T-cell (primary cell): ENCODE measurements around the gene PRLR. TPM values are rescaled to one million over a fixed set of nuclear protein-coding genes. Genes with fewer than 3 reads are reported as not detected.

Experiments
- ATAC-seq, 4 experiments: fragments of 200-7000 bp in 3 of 4; fragments of 150-1000 bp in 1 of 4; cut with Tn5 transposase; replicated peaks in 1 of 4; 1 replicate in 3 of 4; 2 replicates in 1 of 4; pipeline ENCODE4 v1.10.0; 2021; ENCODE audit warnings: moderate library complexity in 3 of 4, mild to moderate bottlenecking in 2 of 4, moderate number of reproducible peaks in 1 of 4
- CTCF ChIA-PET, 2 donors: fragments of 300-600 bp; sonication (Branson Sonifier 250); formaldehyde crosslinking; loops; one replicate each; lab custom pipeline; 2022; ENCODE audit warnings: antibody characterized with exemption in 2 of 2; lab: Charles Lee
- POLR2A ChIA-PET, 2 donors: fragments of 300-600 bp; sonication (Branson Sonifier 250); formaldehyde crosslinking; loops; one replicate each; lab custom pipeline; 2022; ENCODE audit warnings: antibody characterized with exemption in 2 of 2; lab: Charles Lee
- DNase-seq, 35 experiments: peaks; one replicate each; pipeline versions ENCODE4 v3.0.0 to v3.0.0-alpha.2; 2013 to 2023
- H3K27ac ChIP-seq: one replicate; pipeline ENCODE4 v1.5.1; 2013; ENCODE audit warnings: low read length
- H3K27me3 ChIP-seq, 2 experiments: replicated peaks in 1 of 2; 1 replicate in 1 of 2; 2 replicates in 1 of 2; pipeline versions ENCODE4 v1.6.1 to v1.7.0; 2013; ENCODE audit warnings: low read length in 1 of 2, mixed read lengths in 1 of 2; ENCODE audit not compliant: control insufficient read depth in 2 of 2, insufficient read depth in 2 of 2; ENCODE audit errors: extremely low read depth in 1 of 2
- H3K36me3 ChIP-seq, 2 donors: 1 replicate in 1 of 2; 2 replicates in 1 of 2; pipeline versions ENCODE4 v1.6.1 to v1.7.0; 2013; ENCODE audit warnings: low read length in 1 of 2; ENCODE audit not compliant: control insufficient read depth in 2 of 2, insufficient read depth in 1 of 2; ENCODE audit errors: extremely low read depth in 1 of 2
- H3K4me1 ChIP-seq, 2 experiments: 1 replicate in 1 of 2; 2 replicates in 1 of 2; pipeline versions ENCODE4 v1.6.1 to v1.7.0; 2013; ENCODE audit warnings: low read length in 2 of 2, mixed read lengths in 1 of 2; ENCODE audit not compliant: insufficient read depth in 2 of 2, control insufficient read depth in 1 of 2; ENCODE audit errors: extremely low read depth in 1 of 2
- H3K4me3 ChIP-seq, 2 donors: 1 replicate in 1 of 2; 2 replicates in 1 of 2; pipeline versions ENCODE4 v1.5.1 to v1.7.0; 2013; ENCODE audit warnings: mild to moderate bottlenecking in 2 of 2, low read length in 1 of 2, moderate library complexity in 1 of 2; ENCODE audit not compliant: control insufficient read depth in 1 of 2; ENCODE audit errors: extremely low read depth in 1 of 2
- H3K9me3 ChIP-seq: 2 replicates; pipeline ENCODE4 v1.7.0; 2013
- H3K27ac Mint-ChIP-seq, 2 donors: one replicate each; pipeline ENCODE4 v1.8.0; 2020 to 2021; ENCODE audit warnings: mild to moderate bottlenecking in 2 of 2, mixed read lengths in 2 of 2
- H3K27me3 Mint-ChIP-seq, 2 donors: one replicate each; pipeline ENCODE4 v1.8.0; 2021 to 2022; ENCODE audit warnings: mixed read lengths in 2 of 2
- H3K36me3 Mint-ChIP-seq: one replicate; pipeline ENCODE4 v1.8.0; 2021; ENCODE audit warnings: mixed read lengths
- H3K4me1 Mint-ChIP-seq, 3 donors: one replicate each; pipeline ENCODE4 v1.8.0; 2020 to 2022; ENCODE audit warnings: mixed read lengths in 3 of 3, mild to moderate bottlenecking in 1 of 3
- H3K4me3 Mint-ChIP-seq, 3 donors: one replicate each; pipeline ENCODE4 v1.8.0; 2020 to 2022; ENCODE audit warnings: mild to moderate bottlenecking in 3 of 3, mixed read lengths in 3 of 3, moderate library complexity in 3 of 3
- H3K9me3 Mint-ChIP-seq, 3 donors: one replicate each; pipeline ENCODE4 v1.8.0; 2020 to 2022; ENCODE audit warnings: mixed read lengths in 3 of 3
- WGBS: methylation state at CpG from one replicate; pipeline ENCODE4 v1.1.5; 2013; ENCODE audit warnings: missing lambda C conversion rate; ENCODE audit not compliant: insufficient coverage; 5-methylcytosine and 5-hydroxymethylcytosine counted together
- total RNA-seq, 35 experiments: library from RNA in 6 of 35; stranded (reverse) in 6 of 35; fragments of 120-200 nt in 1 of 35; gene quantifications; one replicate each; pipeline versions ENCODE4 v1.2.1 to v1.2.4 and lab custom pipeline; 2013 to 2026

Gene PRLR
- total RNA-seq, 5 donors from 2014 or later (not counting 1 experiment from before 2014, with no cell fraction given): 0.16 to 0.23 (median 0.23) TPM; not detected in 2

DNA sequence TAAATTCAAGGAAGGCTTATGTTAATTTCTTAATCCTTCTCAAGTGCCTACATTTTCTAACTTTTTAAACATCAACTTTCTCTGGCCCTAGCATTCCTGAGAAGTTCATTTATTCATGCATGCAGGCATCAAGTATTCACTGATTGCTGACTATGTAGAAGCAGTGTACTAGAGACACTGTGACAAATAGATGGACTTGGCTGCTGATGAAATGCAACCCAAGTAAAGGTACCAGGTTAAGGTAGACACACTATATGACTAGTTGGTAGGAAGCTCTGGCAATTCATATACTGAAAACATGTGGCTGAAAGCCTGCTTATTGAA is 66.6 kb downstream of the PRLR start:
- Mint-ChIP-seq H3K4me3 (no peak overlapping the region), H3K27me3 (peaks cover 6 to 18% of the 10 kb centered on the region in 2 donors), H3K9me3 (peaks cover 6 to 25% (median 11%) of the 10 kb centered on the region in 3 donors), H3K36me3 (no peaks in the 10 kb centered on the region), H3K27ac (no peak overlapping the region), H3K4me1 (no peaks in the 10 kb centered on the region)
- Histone ChIP-seq H3K4me3 (no peak overlapping the region), H3K27me3 (peaks cover 2 to 5% of the 10 kb centered on the region in 2 experiments), H3K27ac (no peak overlapping the region), H3K9me3 (peaks cover 2% of the 10 kb centered on the region), H3K36me3 (no peaks in the 10 kb centered on the region), H3K4me1 (no peaks in the 10 kb centered on the region)
- DNase-seq (no peak), ATAC-seq (no peak)
- POLR2A ChIA-PET: no interaction called here
- CTCF ChIA-PET: interaction anchor here in 1 of 2 donors (0.6 kb wide), 1 partner anchor 9 kb away, joined by 3 read pairs; no protein-coding TSS in a partner anchor

DNA sequence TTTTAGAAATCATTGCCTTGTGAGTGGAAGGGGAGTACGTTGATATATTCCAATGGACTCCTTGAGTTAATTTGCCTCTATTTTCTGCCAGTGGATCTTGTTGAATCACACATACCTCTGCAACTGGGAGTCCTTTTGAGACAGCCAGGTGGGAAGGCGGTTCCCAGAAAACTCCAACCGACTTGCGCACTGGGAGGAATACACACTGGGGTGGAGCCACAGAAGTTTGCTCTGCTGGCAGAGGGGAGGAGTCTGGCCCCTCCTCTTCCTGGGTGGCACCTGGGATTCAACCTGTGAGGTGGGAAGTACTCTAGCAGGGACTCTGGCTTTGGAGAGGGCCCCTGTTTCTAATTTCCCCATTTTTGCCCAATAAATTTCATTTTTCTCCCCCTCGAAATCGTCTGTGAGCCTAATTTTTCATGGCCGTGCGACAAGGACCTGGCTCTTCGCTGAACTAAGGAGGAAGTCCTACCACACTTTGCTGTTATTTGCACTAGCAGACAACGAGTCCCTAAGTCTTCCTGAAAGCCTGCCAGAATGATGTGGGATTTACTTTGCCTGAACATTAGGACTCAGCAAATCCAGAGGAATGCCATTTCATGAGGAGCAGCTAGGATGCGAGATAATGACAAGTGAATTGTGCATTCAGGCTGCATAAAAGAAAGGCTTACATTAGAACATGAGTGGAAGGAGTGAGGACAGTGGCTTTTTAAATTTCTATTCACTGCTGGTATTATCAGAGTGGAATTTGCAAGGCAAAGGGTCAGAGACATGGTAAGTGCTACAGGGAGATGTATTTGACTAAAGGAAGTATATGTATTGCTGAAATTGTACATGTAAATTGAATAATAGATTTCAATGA is 67.2 kb downstream of the PRLR start:
- ATAC-seq (no peak), DNase-seq (no peak)
- ChIA-PET CTCF (no interaction called here), POLR2A (no interaction called here)
- Mint-ChIP-seq H3K4me1 (no peaks in the 10 kb centered on the region), H3K27me3 (peaks cover 9 to 18% of the 10 kb centered on the region in 2 donors), H3K9me3 (peaks cover 6 to 19% (median 9%) of the 10 kb centered on the region in 3 donors), H3K36me3 (no peaks in the 10 kb centered on the region), H3K4me3 (no peak overlapping the region), H3K27ac (no peak overlapping the region)
- H3K27me3 ChIP-seq: peaks cover 2 to 5% of the 10 kb centered on the region in 2 experiments
- no peaks in the 10 kb centered on the region for H3K36me3 ChIP-seq
- H3K4me3 ChIP-seq: no peak overlapping the region
- no peak overlapping the region for H3K27ac ChIP-seq
- H3K4me1 ChIP-seq: no peaks in the 10 kb centered on the region
- no peaks in the 10 kb centered on the region for H3K9me3 ChIP-seq
- 77% methylated on average over 5 of the region's 11 CpGs for WGBS

DNA sequence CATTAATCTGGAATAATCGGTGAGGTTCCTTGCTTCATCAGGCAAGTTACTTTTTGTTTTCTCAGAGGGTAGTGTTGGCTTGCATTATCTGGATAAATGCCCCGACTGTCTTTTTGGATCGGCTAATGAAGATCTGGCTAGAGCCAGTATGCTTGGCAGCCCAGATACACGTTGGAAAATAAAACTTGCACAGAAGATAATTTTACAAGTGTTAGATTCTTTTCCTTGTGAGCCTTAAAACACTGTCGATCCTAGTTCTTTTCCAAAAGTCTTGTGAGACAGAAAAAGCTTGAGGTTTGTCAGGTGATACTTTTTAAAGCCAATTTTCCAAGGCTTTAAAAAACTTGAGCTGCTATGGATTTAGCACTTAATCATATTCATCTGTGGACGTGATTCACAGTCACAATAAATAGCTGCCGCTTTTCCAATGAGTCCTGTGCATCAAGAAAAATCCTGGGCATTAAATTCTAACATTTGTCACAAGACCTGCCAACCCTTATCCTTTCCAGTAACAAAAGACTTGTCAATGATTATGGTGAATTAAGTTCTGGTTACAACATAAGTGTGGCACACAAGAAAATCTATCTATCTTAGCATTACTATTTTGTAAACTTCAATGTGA is 68.5 kb downstream of the PRLR start:
- ChIA-PET CTCF (no interaction called here), POLR2A (interaction anchor here in 1 of 2 donors (0.6 kb wide), 1 partner anchor 26 kb away, joined by 6 read pairs; no protein-coding TSS in a partner anchor)
- Histone ChIP-seq H3K4me3 (no peak overlapping the region), H3K27me3 (peaks cover 2 to 5% of the 10 kb centered on the region in 2 experiments), H3K4me1 (no peaks in the 10 kb centered on the region), H3K36me3 (no peaks in the 10 kb centered on the region), H3K27ac (no peak overlapping the region), H3K9me3 (no peaks in the 10 kb centered on the region)
- WGBS: 84% methylated on average over 4 of the region's 7 CpGs
- Mint-ChIP-seq H3K9me3 (peaks cover 2 to 6% (median 3%) of the 10 kb centered on the region in 3 donors), H3K27me3 (peaks cover 9 to 18% of the 10 kb centered on the region in 2 donors), H3K27ac (no peak overlapping the region), H3K4me3 (no peak overlapping the region), H3K36me3 (no peaks in the 10 kb centered on the region), H3K4me1 (no peaks in the 10 kb centered on the region)
- ATAC-seq (no peak), DNase-seq (no peak)

DNA sequence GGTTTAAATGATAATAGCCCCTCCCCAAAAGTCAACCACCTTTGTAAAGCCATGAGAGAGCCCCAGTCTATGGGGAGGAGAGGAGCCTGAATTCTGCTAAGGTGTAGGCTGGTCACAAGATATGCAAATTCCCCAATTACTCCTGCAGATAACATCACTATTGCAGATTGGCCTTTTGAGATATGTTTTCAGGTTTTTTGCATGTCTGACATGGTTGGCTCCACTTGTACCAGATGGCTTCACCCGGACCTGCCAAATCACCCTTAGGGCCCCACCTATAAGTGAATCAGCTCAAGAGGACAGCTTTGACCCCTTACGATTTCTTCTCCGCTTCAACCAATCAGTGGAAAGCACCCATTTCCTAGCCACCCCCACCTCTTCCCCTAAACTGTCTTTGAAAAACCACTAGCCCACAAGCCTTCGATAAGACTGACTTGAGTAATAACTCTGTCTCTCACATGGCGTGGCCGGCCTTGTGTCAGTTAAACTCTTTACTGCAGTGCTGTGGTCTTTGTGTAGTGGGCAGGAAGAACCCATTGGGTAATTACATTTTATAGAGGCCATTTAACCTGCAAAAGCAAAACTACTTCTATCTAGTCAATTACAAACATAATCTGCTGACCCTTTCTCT is 69.7 kb downstream of the PRLR start:
- Mint-ChIP-seq H3K36me3 (no peaks in the 10 kb centered on the region), H3K27me3 (peaks cover 9 to 17% of the 10 kb centered on the region in 2 donors), H3K4me1 (no peaks in the 10 kb centered on the region), H3K9me3 (peaks cover 0 to 3% (median 0%) of the 10 kb centered on the region in 3 donors), H3K4me3 (no peak overlapping the region), H3K27ac (peak overlapping the region in 1 of 2 donors; percentile 12)
- Histone ChIP-seq H3K9me3 (no peaks in the 10 kb centered on the region), H3K27me3 (peaks cover 2 to 5% of the 10 kb centered on the region in 2 experiments), H3K4me1 (no peaks in the 10 kb centered on the region), H3K27ac (no peak overlapping the region), H3K4me3 (no peak overlapping the region), H3K36me3 (no peaks in the 10 kb centered on the region)
- WGBS: 83% methylated on average over 3 of the region's 6 CpGs
- ATAC-seq (no peak), DNase-seq (no peak)
- CTCF ChIA-PET: no interaction called here
- POLR2A ChIA-PET: no interaction called here

DNA sequence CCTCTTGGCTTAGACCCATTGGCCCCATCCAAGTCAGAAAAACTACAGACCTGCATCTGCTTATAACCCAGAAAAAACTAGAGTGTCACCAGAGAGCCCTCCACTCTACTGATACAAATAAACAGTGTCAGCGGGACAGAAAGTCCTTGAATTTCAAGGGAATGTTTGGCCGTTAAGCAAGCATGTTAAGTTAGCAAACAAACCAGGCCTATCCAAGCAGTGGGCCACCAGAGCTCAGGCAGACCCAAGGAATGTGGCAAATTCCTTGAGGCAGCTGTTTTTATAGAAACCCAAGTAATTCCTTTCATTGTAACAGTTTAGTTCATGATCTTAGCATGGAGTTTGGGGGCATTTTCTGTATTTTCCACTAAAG is 70.9 kb downstream of the PRLR start:
- POLR2A ChIA-PET: interaction anchor here in 1 of 2 donors (0.5 kb wide), 1 partner anchor 489 kb away, joined by 4 read pairs; no protein-coding TSS in a partner anchor

More for the DNA sequence above, 70.9 kb downstream of the PRLR start:
- Mint-ChIP-seq H3K4me1 (no peaks in the 10 kb centered on the region), H3K27ac (no peak overlapping the region), H3K9me3 (no peaks in the 10 kb centered on the region), H3K36me3 (no peaks in the 10 kb centered on the region), H3K27me3 (peaks cover 6 to 9% of the 10 kb centered on the region in 2 donors), H3K4me3 (no peak overlapping the region)
- no peak for ATAC-seq
- DNase-seq: no peak
- peaks cover 2 to 5% of the 10 kb centered on the region in 2 experiments for H3K27me3 ChIP-seq
- H3K4me3 ChIP-seq: no peak overlapping the region
- no peaks in the 10 kb centered on the region for H3K4me1 ChIP-seq
- no peak overlapping the region for H3K27ac ChIP-seq
- CTCF ChIA-PET: interaction anchor here in 1 of 2 donors (0.6 kb wide), 1 partner anchor 197 kb away, joined by 9 read pairs; no protein-coding TSS in a partner anchor
- no peaks in the 10 kb centered on the region for H3K9me3 ChIP-seq
- no peaks in the 10 kb centered on the region for H3K36me3 ChIP-seq
- WGBS: 83% methylated on average over 2 of the region's 2 CpGs
